GM18951 (cell line): Measurements from ENCODE around the gene CSAD.
A peak's percentile ranks its signal among the peaks of the same experiment; 100 is the strongest.

Experiments
- POLR2A ChIP-seq: IDR thresholded peaks from 4 replicates; pipeline ENCODE4 v1.6.1; 2011; ENCODE audit warnings: mild to moderate bottlenecking; ENCODE audit not compliant: insufficient read length, insufficient read depth; ENCODE audit errors: extremely low read depth
- in situ Hi-C: fragments of 300-500 bp; cut with MboI; formaldehyde crosslinking; loops from one replicate; pipeline ENCODE4 v1.12.0; 2022; ENCODE audit warnings: low sequenced_read_pairs, mixed read lengths, inconsistent platforms; ENCODE audit not compliant: unreplicated experiment

The CSAD gene, protein sequence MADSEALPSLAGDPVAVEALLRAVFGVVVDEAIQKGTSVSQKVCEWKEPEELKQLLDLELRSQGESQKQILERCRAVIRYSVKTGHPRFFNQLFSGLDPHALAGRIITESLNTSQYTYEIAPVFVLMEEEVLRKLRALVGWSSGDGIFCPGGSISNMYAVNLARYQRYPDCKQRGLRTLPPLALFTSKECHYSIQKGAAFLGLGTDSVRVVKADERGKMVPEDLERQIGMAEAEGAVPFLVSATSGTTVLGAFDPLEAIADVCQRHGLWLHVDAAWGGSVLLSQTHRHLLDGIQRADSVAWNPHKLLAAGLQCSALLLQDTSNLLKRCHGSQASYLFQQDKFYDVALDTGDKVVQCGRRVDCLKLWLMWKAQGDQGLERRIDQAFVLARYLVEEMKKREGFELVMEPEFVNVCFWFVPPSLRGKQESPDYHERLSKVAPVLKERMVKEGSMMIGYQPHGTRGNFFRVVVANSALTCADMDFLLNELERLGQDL

DNA sequence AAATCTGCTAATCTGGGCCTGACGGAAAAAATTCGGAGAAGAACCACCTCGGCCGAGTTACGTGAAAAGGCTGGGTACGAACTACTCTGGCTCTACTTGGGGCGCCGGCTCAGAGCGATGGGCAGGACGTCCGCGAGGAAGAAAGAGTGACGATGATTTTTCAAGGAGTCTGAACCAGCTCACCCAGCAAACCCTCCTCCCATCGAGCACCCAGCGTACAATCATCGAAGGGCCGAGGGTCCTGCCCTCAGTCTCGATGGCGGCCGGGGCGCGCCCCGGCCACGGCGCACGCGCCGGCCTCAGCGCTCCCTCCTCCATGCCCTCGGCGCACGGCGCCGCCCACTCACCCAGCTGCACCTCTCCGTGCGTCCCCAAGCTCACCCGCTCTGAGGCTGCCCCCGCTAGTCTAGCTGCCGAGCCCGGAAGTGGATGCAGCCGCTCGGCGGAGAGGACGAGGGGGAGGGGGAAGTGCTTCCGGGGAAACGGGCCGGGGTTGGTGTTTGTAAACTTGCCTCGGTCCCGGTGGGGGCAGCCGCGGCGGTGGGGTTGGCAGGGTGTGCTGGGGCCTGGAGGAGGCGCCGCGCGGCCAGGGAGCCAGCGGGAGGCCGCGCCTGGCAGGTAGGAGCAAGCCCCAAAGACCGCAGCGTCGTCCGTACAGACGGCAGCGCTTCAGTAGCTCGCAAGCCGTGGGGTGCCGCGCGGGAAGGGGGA, at the start of gene CSAD, which contains the start of gene ZNF740:
TSS of gene CSAD (minus strand) at position 706 of the 711 bp plus-strand sequence. CDS start 7,455 bp downstream, outside the sequence.
TSS of gene ZNF740 (plus strand) at position 503 of the 711 bp plus-strand sequence. CDS start 1,262 bp downstream, outside the sequence.
- peak; percentile 89 for TF ChIP-seq POLR2A
- in situ Hi-C loops, result no loop called here

GRCh38 chr12:53230108-53230845, 49.6 kb upstream of the CSAD start:
- in situ Hi-C loops, result no loop called here
- TF ChIP-seq POLR2A, result no peak

GRCh38 chr12:53229454-53229853, 48.7 kb upstream of the CSAD start:
- no peak for TF ChIP-seq POLR2A
- in situ Hi-C loops, result no loop called here

DNA sequence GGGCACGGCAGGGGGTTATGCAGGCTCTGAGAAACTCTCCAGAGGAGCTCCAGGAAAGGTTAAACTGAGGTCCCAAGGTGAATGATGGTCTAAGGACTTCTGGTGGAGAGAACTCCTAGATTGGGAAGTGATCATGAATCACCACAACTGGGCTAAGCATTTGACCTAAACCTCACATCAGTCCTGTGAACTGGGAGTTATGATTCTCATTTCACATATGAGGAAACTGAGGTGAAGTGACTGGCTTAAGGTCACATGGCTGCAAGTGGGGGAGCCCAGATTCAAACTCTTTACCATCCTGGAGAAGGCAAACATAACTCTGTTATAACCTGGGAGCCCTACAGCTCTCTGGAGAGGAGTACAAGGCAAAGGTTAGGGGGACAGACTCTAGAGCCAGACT, 47.1 kb upstream of the CSAD start:
- TF ChIP-seq POLR2A, result no peak
- in situ Hi-C loops, result no loop called here

- TF ChIP-seq POLR2A, result no peak
- in situ Hi-C loops, result no loop called here
These were observed 46.6 kb upstream of the CSAD start for GRCh38 chr12:53227341-53227740.

DNA sequence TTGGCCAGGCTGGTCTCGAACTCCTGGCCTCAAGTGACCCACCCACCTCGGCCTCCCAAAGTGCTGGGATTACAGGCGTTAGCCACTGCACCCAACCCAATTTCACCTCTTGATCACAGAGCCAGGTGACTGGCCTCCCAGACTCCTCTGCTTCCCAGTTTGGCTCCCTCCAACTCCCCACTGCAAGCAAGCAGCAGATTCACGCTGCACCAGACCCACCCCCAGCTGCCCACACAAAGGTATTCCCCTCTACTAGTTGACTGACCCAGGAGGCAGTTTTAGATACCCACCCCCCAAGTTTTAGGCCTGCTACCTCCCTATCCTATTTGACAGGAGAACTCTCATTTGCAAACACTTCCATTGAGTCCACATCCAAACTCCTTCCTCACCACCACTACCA, 46.1 kb upstream of the CSAD start:
- TF ChIP-seq POLR2A, result no peak
- in situ Hi-C loops, result no loop called here

DNA sequence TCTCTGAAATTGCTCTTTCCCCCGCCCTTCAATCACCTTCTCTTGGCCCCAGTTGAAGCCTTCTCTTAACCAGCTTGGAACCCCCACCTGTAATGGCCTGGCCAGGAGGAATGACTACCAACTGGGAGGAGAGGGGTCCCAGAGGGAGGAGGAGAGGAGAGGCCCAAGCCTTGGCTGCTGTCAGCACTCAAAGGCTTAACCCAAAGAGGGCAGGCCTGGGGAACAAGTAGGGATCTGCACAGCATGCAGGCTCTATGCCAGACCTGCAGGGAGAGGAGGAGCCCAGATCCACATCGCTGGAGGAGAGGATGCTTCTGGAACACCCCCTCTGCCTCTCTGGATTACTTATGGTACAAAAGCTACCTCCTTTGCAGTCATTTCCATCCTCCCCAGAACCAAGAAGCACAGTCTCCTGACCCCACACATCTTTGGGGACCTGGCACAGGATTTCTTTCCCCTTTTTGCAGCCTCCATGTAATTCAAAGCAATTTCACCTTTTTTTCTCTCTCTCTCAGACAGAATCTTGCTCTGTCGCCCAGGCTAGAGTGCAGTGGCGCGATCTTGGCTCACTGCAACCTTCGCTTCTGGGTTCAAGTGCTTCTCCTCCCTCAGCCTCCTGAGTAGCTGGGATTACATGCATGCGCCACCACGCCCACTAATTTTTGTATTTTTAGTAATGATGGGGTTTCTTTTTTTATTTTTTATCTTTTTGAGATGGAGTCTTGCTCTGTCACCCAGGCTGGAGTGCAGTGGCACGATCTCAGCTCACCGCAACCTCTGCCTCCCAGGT, 45.1 kb upstream of the CSAD start:
- in situ Hi-C loops, result no loop called here
- TF ChIP-seq POLR2A, result no peak

GRCh38 chr12:53224897-53225634, 44.3 kb upstream of the CSAD start:
- no peak for TF ChIP-seq POLR2A
- in situ Hi-C loops, result no loop called here

DNA sequence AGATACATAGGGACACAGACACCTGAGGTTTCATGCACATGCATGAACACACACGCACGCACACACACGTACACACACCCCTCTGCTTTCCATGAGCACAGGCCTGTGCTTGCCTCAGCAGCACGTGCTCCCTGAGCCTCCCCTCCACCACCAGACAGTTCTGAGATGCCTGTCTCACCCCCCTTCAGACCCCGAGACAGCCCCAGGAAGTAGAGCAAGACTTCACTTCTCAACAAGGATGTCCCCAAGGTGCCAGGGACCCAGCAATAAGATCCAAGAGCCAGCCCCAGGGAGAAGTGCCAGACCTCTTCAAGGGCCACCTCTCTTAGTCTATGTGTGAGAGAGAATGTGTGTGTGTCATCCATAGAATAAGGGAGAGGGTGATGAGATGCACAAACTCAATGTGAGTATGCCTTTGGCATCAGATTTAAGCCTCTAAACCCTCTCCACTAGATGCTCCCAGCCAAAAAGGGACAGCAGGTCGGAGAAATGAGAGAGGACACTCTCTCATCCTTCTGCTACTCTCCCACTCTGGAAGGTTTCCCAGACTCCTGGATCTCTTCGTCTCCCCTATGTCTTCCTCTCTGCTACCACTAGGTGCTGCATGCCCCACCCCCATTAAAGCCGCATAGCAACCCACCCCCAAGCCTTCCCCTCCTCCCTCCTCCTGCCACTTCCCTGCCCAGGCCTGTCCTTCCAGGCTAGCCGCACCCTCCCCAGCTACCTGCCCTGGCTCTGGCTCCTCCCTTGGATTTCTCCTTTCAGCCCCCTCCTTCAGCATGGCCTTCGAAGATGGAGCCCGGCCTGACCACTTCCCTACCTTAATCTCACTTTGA, 43.6 kb upstream of the CSAD start:
- no peak for TF ChIP-seq POLR2A
- in situ Hi-C loops, result no loop called here

DNA sequence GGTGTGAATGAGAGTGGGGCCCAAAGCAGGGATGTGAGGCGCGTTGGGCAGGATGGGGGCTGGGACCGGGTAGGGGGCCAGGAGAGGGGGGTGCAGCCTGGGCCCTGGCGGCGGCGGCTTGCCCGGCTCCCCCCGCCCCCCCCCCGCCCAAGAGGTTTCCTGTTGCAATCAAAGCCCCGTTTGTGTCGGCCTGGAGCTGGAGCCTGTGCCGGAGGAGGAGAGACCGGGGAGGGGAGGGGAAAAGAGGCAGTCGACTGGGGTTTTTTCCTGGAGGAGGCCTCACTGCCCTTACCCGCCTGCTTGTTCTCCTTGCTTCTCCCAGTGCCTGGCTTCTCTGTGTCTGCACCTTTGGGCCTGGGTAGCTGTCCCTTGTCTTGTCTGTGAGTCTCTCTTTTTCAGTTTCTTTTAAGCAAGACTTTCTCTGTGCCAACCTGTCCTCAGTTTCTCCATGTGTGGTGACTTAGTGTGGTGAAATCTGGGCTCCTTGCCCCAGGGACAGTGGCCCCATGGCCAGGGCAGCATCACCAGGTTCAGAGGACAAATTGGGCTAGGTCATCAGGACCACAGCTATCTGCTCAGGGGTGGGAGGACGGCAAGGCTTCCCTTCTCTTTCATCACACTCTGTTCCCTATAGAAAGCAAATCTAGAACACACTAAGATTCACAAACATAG, 42.8 kb upstream of the CSAD start:
- in situ Hi-C loops, result no loop called here
- no peak for TF ChIP-seq POLR2A
